Astrocyte of the cerebellum (primary cell): ENCODE measurements around the gene KIAA1328.

ENCODE experiments used
- DNase-seq: peaks from one replicate; pipeline ENCODE4 v3.0.0-alpha.2; 2011; ENCODE audit warnings: low read depth
- H3K4me3 ChIP-seq: 2 replicates; pipeline ENCODE4 v1.5.1; 2011; ENCODE audit warnings: mild to moderate bottlenecking, low read depth, low read length, moderate library complexity
- in situ Hi-C: cut with HindIII; loops from 2 replicates; pipeline ENCODE4 v1.10.0; 2017; ENCODE audit warnings: low sequenced_read_pairs
- TF ChIP-seq, protein P1 (sequence below): IDR thresholded peaks from 2 replicates; pipeline ENCODE4 v1.5.1; 2012; ENCODE audit warnings: low read length, low read depth, moderate library complexity, mild to moderate bottlenecking; ENCODE audit errors: missing control alignments

KIAA1328 gene

DNA sequence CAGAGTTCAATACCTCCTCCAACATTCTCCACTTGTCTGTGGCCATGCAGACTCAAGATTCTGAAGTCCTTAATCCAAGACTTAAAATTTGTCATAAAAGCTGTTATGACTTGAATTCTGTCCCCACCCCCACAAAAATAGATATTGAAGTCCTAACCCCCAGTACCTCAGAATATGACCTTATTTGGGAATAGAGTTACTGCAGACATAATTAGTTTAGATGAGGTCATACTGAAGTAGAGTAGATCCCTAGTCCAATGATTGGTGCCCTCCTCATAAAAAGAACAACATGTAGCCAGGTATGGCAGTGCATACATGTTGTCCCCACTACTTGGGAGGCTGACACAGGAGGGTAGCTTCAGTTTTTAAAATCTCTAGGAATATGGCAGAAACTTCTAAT lies 9.3 kb upstream of the KIAA1328 start:
- no peak for DNase-seq
- TF ChIP-seq, protein P1, sequence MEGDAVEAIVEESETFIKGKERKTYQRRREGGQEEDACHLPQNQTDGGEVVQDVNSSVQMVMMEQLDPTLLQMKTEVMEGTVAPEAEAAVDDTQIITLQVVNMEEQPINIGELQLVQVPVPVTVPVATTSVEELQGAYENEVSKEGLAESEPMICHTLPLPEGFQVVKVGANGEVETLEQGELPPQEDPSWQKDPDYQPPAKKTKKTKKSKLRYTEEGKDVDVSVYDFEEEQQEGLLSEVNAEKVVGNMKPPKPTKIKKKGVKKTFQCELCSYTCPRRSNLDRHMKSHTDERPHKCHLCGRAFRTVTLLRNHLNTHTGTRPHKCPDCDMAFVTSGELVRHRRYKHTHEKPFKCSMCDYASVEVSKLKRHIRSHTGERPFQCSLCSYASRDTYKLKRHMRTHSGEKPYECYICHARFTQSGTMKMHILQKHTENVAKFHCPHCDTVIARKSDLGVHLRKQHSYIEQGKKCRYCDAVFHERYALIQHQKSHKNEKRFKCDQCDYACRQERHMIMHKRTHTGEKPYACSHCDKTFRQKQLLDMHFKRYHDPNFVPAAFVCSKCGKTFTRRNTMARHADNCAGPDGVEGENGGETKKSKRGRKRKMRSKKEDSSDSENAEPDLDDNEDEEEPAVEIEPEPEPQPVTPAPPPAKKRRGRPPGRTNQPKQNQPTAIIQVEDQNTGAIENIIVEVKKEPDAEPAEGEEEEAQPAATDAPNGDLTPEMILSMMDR = no peak
- in situ Hi-C loops = no loop called here
- no peak overlapping the region for H3K4me3 ChIP-seq

DNA sequence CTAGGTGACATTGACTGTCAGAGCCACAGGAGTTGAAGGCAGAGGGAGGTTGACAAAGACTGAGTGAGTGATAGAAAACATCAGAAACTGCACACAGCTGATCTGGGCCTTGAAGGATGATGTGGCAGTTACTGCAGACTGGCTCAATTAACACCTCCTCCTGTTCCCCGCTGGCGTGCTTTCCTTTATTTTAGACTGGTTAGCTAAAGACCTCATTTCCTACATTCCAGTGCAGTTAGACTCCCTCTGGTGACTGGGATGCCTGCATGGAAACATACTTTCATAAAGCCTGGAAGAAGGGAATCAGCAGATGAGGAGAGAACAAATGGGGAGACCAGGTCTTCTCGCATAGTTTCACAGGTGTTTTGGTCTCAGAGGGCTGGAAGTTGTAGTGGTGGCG lies 7.2 kb upstream of the KIAA1328 start:
- no peak overlapping the region for H3K4me3 ChIP-seq
- DNase-seq = no peak
- in situ Hi-C loops = no loop called here
- TF ChIP-seq, protein P1 = no peak

DNA sequence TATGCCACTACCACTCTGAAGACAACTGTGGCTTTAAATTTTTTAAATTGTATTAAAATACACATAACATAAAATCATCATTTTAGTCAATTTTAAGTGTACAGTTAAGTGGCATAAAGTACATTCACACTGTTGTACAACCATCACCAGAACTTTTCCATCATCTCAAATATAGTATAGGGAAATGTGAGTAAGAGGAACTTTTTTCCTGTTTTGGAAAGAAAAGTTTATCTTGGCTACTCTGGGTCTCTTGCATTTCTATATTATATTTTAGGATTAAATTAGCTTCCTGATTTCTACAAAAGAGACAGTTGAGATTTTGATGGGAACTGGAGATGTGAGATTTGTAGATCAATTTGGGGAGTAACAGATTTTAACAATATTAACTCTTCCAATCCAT lies 3.4 kb upstream of the KIAA1328 start:
- in situ Hi-C loops = no loop called here
- TF ChIP-seq, protein P1 = no peak
- H3K4me3 ChIP-seq = no peak overlapping the region
- DNase-seq = no peak

DNA sequence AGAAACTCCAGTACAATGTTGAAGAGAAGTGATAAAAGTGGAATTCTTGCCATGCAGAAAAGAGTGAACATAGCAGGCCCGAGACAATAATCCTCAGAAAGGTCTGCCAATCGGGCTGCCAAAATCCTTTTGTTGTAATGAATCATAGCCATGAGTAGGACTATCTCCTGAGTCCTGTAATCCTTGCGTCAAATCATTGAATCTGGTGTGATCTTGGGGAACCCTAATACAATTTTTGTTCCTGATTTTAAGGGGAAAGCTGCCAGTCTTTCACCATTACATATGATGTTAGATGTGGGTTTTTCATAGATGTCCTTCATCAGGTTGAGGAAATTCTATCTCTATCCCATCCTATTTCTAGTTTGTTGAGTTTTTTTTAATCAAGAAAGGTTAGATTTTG lies 2.4 kb upstream of the KIAA1328 start:
- TF ChIP-seq, protein P1 = no peak
- H3K4me3 ChIP-seq = no peak overlapping the region
- no peak for DNase-seq
- in situ Hi-C loops = no loop called here

DNA sequence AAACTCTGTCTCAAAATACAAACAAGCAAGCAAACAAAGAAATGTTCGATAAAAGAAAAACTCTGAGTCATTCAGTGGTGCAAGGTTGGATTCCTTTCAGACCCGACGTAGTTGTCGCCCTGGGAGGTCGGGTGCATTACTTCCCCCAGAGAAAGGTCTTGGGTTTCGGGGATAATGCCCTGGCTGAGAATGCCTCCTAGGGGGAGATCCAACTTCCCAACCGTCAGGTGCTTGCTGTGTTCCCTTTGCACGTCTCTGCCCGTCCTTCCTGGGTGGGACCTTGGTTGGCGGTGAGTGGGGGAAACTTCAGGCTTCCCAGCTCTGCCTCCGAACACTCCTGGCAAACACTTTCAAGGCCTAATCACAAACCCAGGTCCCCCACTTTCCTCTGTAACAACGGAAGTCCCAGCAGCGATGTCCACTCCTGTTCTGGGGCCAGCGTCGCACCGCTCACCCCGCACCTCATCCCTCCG lies 734 bp upstream of the KIAA1328 start:
- TF ChIP-seq, protein P1 = no peak
- H3K4me3 ChIP-seq = peak overlapping the region; percentile 96
- in situ Hi-C loops = no loop called here
- DNase-seq = peak; percentile 41

DNA sequence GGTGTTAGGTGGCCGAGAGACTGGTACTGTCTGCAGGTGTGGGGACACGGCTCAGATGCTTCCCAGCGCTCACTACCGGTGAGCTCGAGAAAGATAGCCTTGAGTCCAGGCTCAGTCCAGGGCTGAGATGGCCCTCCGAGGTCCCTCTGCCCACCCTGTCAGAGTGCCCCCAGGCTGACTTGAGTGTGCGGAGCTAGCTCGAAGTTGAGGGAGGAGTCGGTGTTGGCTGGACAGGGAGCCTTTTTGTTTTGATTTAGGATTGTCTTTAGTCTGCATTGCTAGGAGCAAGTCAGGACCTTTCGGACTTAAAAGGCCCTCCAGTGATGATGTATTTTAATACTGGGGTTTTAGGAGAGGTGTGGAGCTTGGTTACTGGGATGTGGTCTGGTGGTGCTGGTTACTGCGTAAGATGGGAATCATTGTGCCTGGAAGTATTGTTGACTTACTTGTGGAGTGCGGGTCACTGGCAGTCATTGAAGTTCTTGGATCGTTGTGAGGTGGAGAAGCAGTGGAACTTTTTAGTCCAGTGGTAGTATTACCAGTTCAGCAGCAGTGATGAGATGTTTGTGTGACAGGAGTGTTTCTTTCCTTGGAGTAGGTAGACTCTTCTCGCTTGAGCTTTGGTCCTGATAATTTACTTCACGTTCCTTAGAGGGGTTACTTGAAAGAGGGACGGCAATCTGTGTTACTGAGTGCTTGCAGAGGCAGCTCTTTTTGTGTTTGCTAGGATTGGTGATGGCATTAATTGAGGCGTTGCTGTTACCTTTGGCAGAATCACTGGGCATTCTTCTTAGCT lies 633 bp downstream of the KIAA1328 start:
- TF ChIP-seq, protein P1 = no peak
- no peak for DNase-seq

More for the DNA sequence above, 633 bp downstream of the KIAA1328 start:
- in situ Hi-C loops = no loop called here
- peak overlapping the region; percentile 96 for H3K4me3 ChIP-seq
